DND-41 (cell line): ENCODE measurements around the gene FBXW11.

Experiments used
- ATAC-seq: fragments of 200-7000 bp; cut with Tn5 transposase; 3 replicates; pipeline ENCODE4 v1.9.1; 2021; ENCODE audit warnings: low read depth; ENCODE audit not compliant: insufficient read depth
- DNase-seq: peaks from one replicate; pipeline ENCODE4 v3.0.0-alpha.2; 2020
- H2AFZ ChIP-seq: 2 replicates; pipeline ENCODE4 v1.6.0; 2012; ENCODE audit warnings: low read depth, low read length
- H3K27ac ChIP-seq: 2 replicates; pipeline ENCODE4 v1.5.1; 2012; ENCODE audit warnings: low read length, inconsistent platforms
- H3K27me3 ChIP-seq: fragments of 200-600 bp; sonication (generic); 2 replicates; pipeline ENCODE4 v1.6.0; 2012; ENCODE audit warnings: low read length, mild to moderate bottlenecking, inconsistent platforms; ENCODE audit not compliant: insufficient read depth, poor library complexity
- H3K36me3 ChIP-seq: 2 replicates; pipeline ENCODE4 v1.5.1; 2012; ENCODE audit warnings: low read length, inconsistent platforms; ENCODE audit not compliant: insufficient read depth
- H3K4me1 ChIP-seq: 2 replicates; pipeline ENCODE4 v1.5.1; 2012; ENCODE audit warnings: mild to moderate bottlenecking, low read length; ENCODE audit not compliant: insufficient read depth
- H3K4me2 ChIP-seq: 2 replicates; pipeline ENCODE4 v1.6.0; 2012; ENCODE audit warnings: mild to moderate bottlenecking, moderate library complexity, low read length, inconsistent platforms; ENCODE audit not compliant: insufficient read depth
- H3K4me3 ChIP-seq, 2 experiments: fragments of 200-600 bp in 1 of 2; shearing (Covaris generic) in 1 of 2; 2 replicates each; pipeline ENCODE4 v1.5.1; 2012 to 2016; ENCODE audit warnings: inconsistent platforms in 2 of 2, low read length in 2 of 2, mild to moderate bottlenecking in 2 of 2, low read depth in 1 of 2, moderate library complexity in 1 of 2
- H3K79me2 ChIP-seq: 2 replicates; pipeline ENCODE4 v1.6.0; 2012; ENCODE audit warnings: low read length, inconsistent platforms; ENCODE audit not compliant: insufficient read depth
- H3K9ac ChIP-seq: 2 replicates; pipeline ENCODE4 v1.6.0; 2012; ENCODE audit warnings: low read depth, mild to moderate bottlenecking, inconsistent platforms, low read length, moderate library complexity
- H3K9me3 ChIP-seq: 2 replicates; pipeline ENCODE4 v1.5.1; 2012; ENCODE audit warnings: low read length, moderate library complexity, mild to moderate bottlenecking, inconsistent platforms; ENCODE audit not compliant: insufficient read depth, severe bottlenecking
- H4K20me1 ChIP-seq: 2 replicates; pipeline ENCODE4 v1.6.0; 2012; ENCODE audit warnings: low read length; ENCODE audit not compliant: insufficient read depth
- EZH2 ChIP-seq: IDR thresholded peaks from 3 replicates; pipeline ENCODE4 v1.6.1; 2012; ENCODE audit warnings: borderline replicate concordance, low read depth, mild to moderate bottlenecking, moderate library complexity, low read length, inconsistent platforms; ENCODE audit not compliant: severe bottlenecking
- TF ChIP-seq, protein P1 (sequence below): IDR thresholded peaks from 2 replicates; pipeline ENCODE4 v1.5.1; 2012; ENCODE audit warnings: borderline replicate concordance, low read length, moderate library complexity, mild to moderate bottlenecking; ENCODE audit not compliant: poor library complexity, severe bottlenecking; ENCODE audit errors: extremely low read depth

Gene FBXW11

DNA sequence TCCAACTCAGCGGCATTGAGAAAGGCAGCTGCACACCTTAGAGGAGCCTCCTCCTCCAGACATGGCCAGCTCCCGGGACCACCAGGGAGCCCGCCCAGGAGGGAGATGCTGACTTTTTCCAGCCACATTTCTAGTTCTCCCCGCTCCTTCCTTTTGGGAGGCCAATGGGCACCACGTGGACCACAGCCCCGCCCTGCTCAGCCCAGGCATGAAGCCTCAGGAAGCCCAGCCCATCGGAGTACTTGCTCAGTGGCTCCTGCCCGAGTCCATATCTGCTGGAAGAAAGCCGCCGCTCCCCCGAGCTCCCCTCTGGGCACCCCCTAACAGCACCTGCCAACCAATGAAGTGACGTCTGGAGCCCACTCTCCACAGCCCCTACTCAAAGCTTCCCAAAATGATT lies 168.4 kb downstream of the FBXW11 start:
- Histone ChIP-seq H3K79me2 (no peaks in the 10 kb centered on the region), H4K20me1 (no peaks in the 10 kb centered on the region), H3K36me3 (no peaks in the 10 kb centered on the region), H3K9me3 (no peaks in the 10 kb centered on the region), H2AFZ (no peak overlapping the region), H3K27ac (no peak overlapping the region), H3K4me2 (no peak overlapping the region), H3K9ac (no peak overlapping the region), H3K4me1 (no peaks in the 10 kb centered on the region), H3K27me3 (no peaks in the 10 kb centered on the region), H3K4me3 (no peak overlapping the region)
- DNase-seq = no peak
- no peak for TF ChIP-seq EZH2
- TF ChIP-seq, protein P1, sequence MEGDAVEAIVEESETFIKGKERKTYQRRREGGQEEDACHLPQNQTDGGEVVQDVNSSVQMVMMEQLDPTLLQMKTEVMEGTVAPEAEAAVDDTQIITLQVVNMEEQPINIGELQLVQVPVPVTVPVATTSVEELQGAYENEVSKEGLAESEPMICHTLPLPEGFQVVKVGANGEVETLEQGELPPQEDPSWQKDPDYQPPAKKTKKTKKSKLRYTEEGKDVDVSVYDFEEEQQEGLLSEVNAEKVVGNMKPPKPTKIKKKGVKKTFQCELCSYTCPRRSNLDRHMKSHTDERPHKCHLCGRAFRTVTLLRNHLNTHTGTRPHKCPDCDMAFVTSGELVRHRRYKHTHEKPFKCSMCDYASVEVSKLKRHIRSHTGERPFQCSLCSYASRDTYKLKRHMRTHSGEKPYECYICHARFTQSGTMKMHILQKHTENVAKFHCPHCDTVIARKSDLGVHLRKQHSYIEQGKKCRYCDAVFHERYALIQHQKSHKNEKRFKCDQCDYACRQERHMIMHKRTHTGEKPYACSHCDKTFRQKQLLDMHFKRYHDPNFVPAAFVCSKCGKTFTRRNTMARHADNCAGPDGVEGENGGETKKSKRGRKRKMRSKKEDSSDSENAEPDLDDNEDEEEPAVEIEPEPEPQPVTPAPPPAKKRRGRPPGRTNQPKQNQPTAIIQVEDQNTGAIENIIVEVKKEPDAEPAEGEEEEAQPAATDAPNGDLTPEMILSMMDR = no peak
- no peak for ATAC-seq

DNA sequence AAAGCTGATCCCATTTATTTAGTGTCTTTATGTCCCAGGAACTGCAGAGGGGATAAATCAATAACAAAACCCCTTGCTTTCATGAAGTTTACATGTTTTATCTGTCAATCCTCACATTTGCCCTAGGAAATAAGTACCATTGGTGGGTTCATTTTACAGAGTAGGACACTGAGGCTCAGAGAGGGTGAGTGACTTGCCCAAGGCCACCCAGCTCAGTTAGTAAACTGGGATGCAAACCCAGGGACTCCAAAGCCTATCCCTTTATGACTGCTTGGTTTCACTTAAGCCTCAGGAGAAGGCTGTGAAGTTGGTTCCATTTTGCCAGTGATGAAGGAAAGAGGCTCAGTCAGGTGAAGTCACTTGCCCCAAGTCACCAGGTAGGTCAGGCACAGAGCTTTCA lies 168.9 kb downstream of the FBXW11 start:
- H3K27me3 ChIP-seq = no peaks in the 10 kb centered on the region
- DNase-seq (no peak), ATAC-seq (no peak)
- H3K36me3 ChIP-seq = no peaks in the 10 kb centered on the region
- no peak overlapping the region for H3K4me2 ChIP-seq
- H3K79me2 ChIP-seq = no peaks in the 10 kb centered on the region
- H3K9me3 ChIP-seq = no peaks in the 10 kb centered on the region
- H3K9ac ChIP-seq = no peak overlapping the region
- TF ChIP-seq, protein P1 = no peak
- no peak for TF ChIP-seq EZH2
- H3K4me1 ChIP-seq = no peaks in the 10 kb centered on the region
- no peak overlapping the region for H3K4me3 ChIP-seq
- H4K20me1 ChIP-seq = no peaks in the 10 kb centered on the region
- H3K27ac ChIP-seq = no peak overlapping the region
- H2AFZ ChIP-seq = no peak overlapping the region

DNA sequence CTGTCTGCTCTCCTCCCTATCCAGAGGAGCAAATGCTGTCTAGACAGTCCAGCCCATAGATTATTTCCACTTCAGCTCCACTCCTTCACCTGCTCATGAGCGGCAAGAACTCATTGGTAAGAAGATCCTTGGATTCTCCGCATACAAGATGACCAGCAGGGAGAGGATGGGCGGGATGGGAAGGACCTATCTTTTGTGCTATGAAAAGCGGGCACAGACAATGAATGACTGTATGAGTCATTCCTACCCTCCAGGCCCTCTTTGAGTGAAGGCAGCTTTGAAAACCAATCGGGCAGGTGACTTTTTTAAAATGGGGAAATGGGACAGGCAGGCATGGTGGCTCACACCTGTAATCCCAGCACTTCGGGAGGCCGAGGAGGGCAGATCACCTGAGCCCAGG lies 171.4 kb downstream of the FBXW11 start:
- Histone ChIP-seq H3K27ac (no peak overlapping the region), H3K79me2 (no peaks in the 10 kb centered on the region), H3K27me3 (no peaks in the 10 kb centered on the region), H4K20me1 (no peaks in the 10 kb centered on the region), H2AFZ (no peak overlapping the region), H3K4me3 (no peak overlapping the region), H3K9ac (no peak overlapping the region), H3K36me3 (no peaks in the 10 kb centered on the region), H3K4me1 (no peaks in the 10 kb centered on the region), H3K4me2 (no peak overlapping the region), H3K9me3 (no peaks in the 10 kb centered on the region)
- ATAC-seq (no peak), DNase-seq (no peak)
- no peak for TF ChIP-seq EZH2
- TF ChIP-seq, protein P1 = no peak

GRCh38 chr5:171834461-171834860 lies 172.0 kb downstream of the FBXW11 start:
- Histone ChIP-seq H3K4me2 (no peak overlapping the region), H3K4me3 (no peak overlapping the region), H2AFZ (no peak overlapping the region), H3K79me2 (no peaks in the 10 kb centered on the region), H3K4me1 (no peaks in the 10 kb centered on the region), H3K27me3 (no peaks in the 10 kb centered on the region), H4K20me1 (no peaks in the 10 kb centered on the region), H3K9me3 (no peaks in the 10 kb centered on the region), H3K36me3 (no peaks in the 10 kb centered on the region), H3K27ac (no peak overlapping the region), H3K9ac (no peak overlapping the region)
- ATAC-seq (no peak), DNase-seq (no peak)
- TF ChIP-seq EZH2 = no peak
- TF ChIP-seq, protein P1 = no peak
